SU-DHL-6 (cell line): Measurements from ENCODE around the gene FADS3.

Source experiments
- EZH2phosphoT487 ChIP-seq: fragments of 200-600 bp; sonication (generic), shearing (Covaris generic); conservative IDR thresholded peaks from 2 replicates; pipeline ENCODE4 v1.6.1; 2018; ENCODE audit warnings: mild to moderate bottlenecking, antibody characterized with exemption, low read length, moderate library complexity, mixed read lengths
- TF ChIP-seq, protein P1 (sequence below): fragments of 200-600 bp; sonication (generic); IDR thresholded peaks from one replicate; pipeline ENCODE4 v1.5.1; 2017; ENCODE audit warnings: antibody characterized with exemption, mild to moderate bottlenecking, low read length, moderate library complexity; ENCODE audit not compliant: insufficient read depth, poor library complexity, severe bottlenecking

DNA sequence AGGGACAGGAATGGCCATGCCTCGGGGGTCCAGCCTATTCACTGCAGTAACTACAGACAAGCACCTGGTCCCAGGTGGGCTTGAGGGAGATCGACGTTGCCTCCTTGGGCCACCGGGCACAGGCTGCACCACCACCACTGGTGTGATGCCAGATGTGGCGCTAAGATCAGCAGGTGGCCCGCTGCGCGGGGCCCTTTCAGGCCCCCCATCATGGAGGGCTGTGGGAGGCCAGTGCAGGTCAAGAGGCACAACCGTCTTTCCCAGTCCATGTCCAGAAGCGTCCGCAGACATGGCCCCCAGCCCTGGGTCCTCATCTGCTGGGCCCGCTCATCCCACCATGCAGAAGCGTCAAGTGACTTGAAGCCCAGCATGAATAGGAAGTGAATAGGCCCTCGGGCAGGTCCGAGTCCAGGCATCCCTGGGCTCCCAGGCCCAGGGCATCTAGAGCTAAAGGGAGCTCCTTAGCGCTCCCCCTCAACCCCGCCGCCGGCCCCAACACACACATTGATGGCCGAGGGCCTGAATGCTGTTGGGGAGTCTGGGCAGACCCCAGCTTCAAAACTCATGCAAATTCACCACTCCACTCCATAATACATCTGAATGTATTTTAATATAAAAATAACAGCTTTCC, 18.3 kb downstream of the FADS3 start:
- TF ChIP-seq, protein P1, sequence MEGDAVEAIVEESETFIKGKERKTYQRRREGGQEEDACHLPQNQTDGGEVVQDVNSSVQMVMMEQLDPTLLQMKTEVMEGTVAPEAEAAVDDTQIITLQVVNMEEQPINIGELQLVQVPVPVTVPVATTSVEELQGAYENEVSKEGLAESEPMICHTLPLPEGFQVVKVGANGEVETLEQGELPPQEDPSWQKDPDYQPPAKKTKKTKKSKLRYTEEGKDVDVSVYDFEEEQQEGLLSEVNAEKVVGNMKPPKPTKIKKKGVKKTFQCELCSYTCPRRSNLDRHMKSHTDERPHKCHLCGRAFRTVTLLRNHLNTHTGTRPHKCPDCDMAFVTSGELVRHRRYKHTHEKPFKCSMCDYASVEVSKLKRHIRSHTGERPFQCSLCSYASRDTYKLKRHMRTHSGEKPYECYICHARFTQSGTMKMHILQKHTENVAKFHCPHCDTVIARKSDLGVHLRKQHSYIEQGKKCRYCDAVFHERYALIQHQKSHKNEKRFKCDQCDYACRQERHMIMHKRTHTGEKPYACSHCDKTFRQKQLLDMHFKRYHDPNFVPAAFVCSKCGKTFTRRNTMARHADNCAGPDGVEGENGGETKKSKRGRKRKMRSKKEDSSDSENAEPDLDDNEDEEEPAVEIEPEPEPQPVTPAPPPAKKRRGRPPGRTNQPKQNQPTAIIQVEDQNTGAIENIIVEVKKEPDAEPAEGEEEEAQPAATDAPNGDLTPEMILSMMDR: no peak
- TF ChIP-seq EZH2phosphoT487: no peak
